ENCODE measurements around the gene ELMO1. TPM values are rescaled to one million over a fixed set of nuclear protein-coding genes. Genes with fewer than 3 reads are reported as not detected.

ELMO1 gene
- total RNA-seq, 4 donors from 2014 or later, result 11.5 to 19.9 (median 17.4) TPM

GRCh38 chr7:37047260-37047659, 401.4 kb downstream of the ELMO1 start:
- WGBS, 2 donors, result 68 to 74% methylated on average over 6 of the region's 6 CpGs
- DNase-seq (ENCODE audit: low spot score in 2 of 2), result no peak
- no peak for TF ChIP-seq POLR2A (IDR thresholded peaks at IDR 0.05)
- TF ChIP-seq CTCF (IDR thresholded peaks at IDR 0.05), result no peak
- H3K4me3 ChIP-seq (ENCODE audit: low read depth, poor library complexity, severe bottlenecking), result no peak overlapping the region
- intact Hi-C loops (cut with DNase I; ENCODE audit: low total_unique reads), result no loop called here

GRCh38 chr7:37046531-37047079, 402.1 kb downstream of the ELMO1 start:
- H3K4me3 ChIP-seq (ENCODE audit: low read depth, poor library complexity, severe bottlenecking), result no peak overlapping the region
- 87 to 88% methylated on average over 2 of the region's 2 CpGs for WGBS, 2 donors
- no peak for DNase-seq (ENCODE audit: low spot score in 2 of 2)
- intact Hi-C loops (cut with DNase I; ENCODE audit: low total_unique reads), result no loop called here
- no peak for TF ChIP-seq CTCF (IDR thresholded peaks at IDR 0.05)
- TF ChIP-seq POLR2A (IDR thresholded peaks at IDR 0.05), result no peak

- DNase-seq (ENCODE audit: low spot score in 2 of 2), result no peak
- no peak overlapping the region for H3K4me3 ChIP-seq (ENCODE audit: low read depth, poor library complexity, severe bottlenecking)
- 65 to 73% methylated on average over 2 of the region's 2 CpGs for WGBS, 2 donors
- TF ChIP-seq POLR2A (IDR thresholded peaks at IDR 0.05), result no peak
- TF ChIP-seq CTCF (IDR thresholded peaks at IDR 0.05), result no peak
- intact Hi-C loops (cut with DNase I; ENCODE audit: low total_unique reads), result no loop called here
Measured at GRCh38 chr7:37045681-37046179, 402.9 kb downstream of the ELMO1 start.

GRCh38 chr7:37041461-37041860, 407.2 kb downstream of the ELMO1 start:
- no peak for DNase-seq (ENCODE audit: low spot score in 2 of 2)
- no peak for TF ChIP-seq POLR2A (IDR thresholded peaks at IDR 0.05)
- TF ChIP-seq CTCF (IDR thresholded peaks at IDR 0.05), result no peak
- no peak overlapping the region for H3K4me3 ChIP-seq (ENCODE audit: low read depth, poor library complexity, severe bottlenecking)
- WGBS, 2 donors, result 84 to 85% methylated on average over 8 of the region's 8 CpGs
- intact Hi-C loops (cut with DNase I; ENCODE audit: low total_unique reads), result no loop called here

- H3K4me3 ChIP-seq (ENCODE audit: low read depth, poor library complexity, severe bottlenecking), result no peak overlapping the region
- TF ChIP-seq CTCF (IDR thresholded peaks at IDR 0.05) (no peak), POLR2A (IDR thresholded peaks at IDR 0.05) (no peak)
- WGBS, 2 donors, result 39 to 52% methylated on average over 4 of the region's 4 CpGs
- intact Hi-C loops (cut with DNase I; ENCODE audit: low total_unique reads), result no loop called here
- DNase-seq (ENCODE audit: low spot score in 2 of 2), result no peak
Measured at GRCh38 chr7:37040330-37040729, 408.3 kb downstream of the ELMO1 start.

Data from lower leg skin (tissue), 4 donors.